ENCODE results near the gene CDH20.
A peak's percentile ranks its signal among the peaks of the same experiment; 100 is the strongest.

CDH20 gene

GRCh38 chr18:61435064-61435652 is 101.9 kb downstream of the CDH20 start:
- no peak for DNase-seq (ENCODE audit: low spot score in 2 of 2)
- ATAC-seq: no peak

GRCh38 chr18:61443081-61443725 is 110.0 kb downstream of the CDH20 start:
- no peak overlapping the region for H3K4me3 Mint-ChIP-seq
- no peak overlapping the region for H3K27ac Mint-ChIP-seq
- ATAC-seq: no peak
- no peak for DNase-seq (ENCODE audit: low spot score in 2 of 2)
- H3K36me3 Mint-ChIP-seq: no peaks in the 10 kb centered on the region
- H3K4me1 Mint-ChIP-seq: no peaks in the 10 kb centered on the region
- H3K9me3 Mint-ChIP-seq: peaks cover 5% of the 10 kb centered on the region

More at GRCh38 chr18:61435064-61435652, 101.9 kb downstream of the CDH20 start:
- no peak overlapping the region for H3K27ac Mint-ChIP-seq
- peaks cover 4% of the 10 kb centered on the region for H3K9me3 Mint-ChIP-seq
- H3K36me3 Mint-ChIP-seq: no peaks in the 10 kb centered on the region
- H3K4me3 Mint-ChIP-seq: no peak overlapping the region
- no peaks in the 10 kb centered on the region for H3K4me1 Mint-ChIP-seq

- DNase-seq (ENCODE audit: low spot score in 2 of 2): no peak
- Mint-ChIP-seq H3K36me3 (no peaks in the 10 kb centered on the region), H3K27ac (no peak overlapping the region), H3K9me3 (peaks cover 5% of the 10 kb centered on the region), H3K4me1 (no peaks in the 10 kb centered on the region), H3K4me3 (no peak overlapping the region)
- ATAC-seq: no peak
Measured at GRCh38 chr18:61448316-61448715, 115.1 kb downstream of the CDH20 start.

GRCh38 chr18:61459896-61460648 is 126.8 kb downstream of the CDH20 start:
- DNase-seq (ENCODE audit: low spot score in 2 of 2): no peak
- Mint-ChIP-seq H3K4me1 (peaks cover 5% of the 10 kb centered on the region), H3K27ac (no peak overlapping the region), H3K36me3 (no peaks in the 10 kb centered on the region), H3K9me3 (no peaks in the 10 kb centered on the region), H3K4me3 (no peak overlapping the region)
- no peak for ATAC-seq

- H3K4me3 Mint-ChIP-seq: no peak overlapping the region
- no peak overlapping the region for H3K27ac Mint-ChIP-seq
- H3K9me3 Mint-ChIP-seq: no peaks in the 10 kb centered on the region
- H3K36me3 Mint-ChIP-seq: no peaks in the 10 kb centered on the region
- peaks cover 5% of the 10 kb centered on the region for H3K4me1 Mint-ChIP-seq
- peak; percentile 47 for ATAC-seq
- DNase-seq (ENCODE audit: low spot score in 2 of 2): no peak
Measured at GRCh38 chr18:61464551-61465142, 131.4 kb downstream of the CDH20 start.

- no peak for ATAC-seq
- no peak overlapping the region for H3K4me3 Mint-ChIP-seq
- H3K36me3 Mint-ChIP-seq: no peaks in the 10 kb centered on the region
- H3K4me1 Mint-ChIP-seq: peaks cover 5% of the 10 kb centered on the region
- DNase-seq (ENCODE audit: low spot score in 2 of 2): no peak
- H3K9me3 Mint-ChIP-seq: no peaks in the 10 kb centered on the region
- no peak overlapping the region for H3K27ac Mint-ChIP-seq
Measured at GRCh38 chr18:61466736-61467135, 133.5 kb downstream of the CDH20 start.

- no peaks in the 10 kb centered on the region for H3K36me3 Mint-ChIP-seq
- ATAC-seq (no peak), DNase-seq (ENCODE audit: low spot score in 2 of 2) (no peak)
- no peaks in the 10 kb centered on the region for H3K9me3 Mint-ChIP-seq
- no peak overlapping the region for H3K4me3 Mint-ChIP-seq
- H3K4me1 Mint-ChIP-seq: no peaks in the 10 kb centered on the region
- no peak overlapping the region for H3K27ac Mint-ChIP-seq
Measured at GRCh38 chr18:61470031-61470674, 136.9 kb downstream of the CDH20 start.

- ATAC-seq (no peak), DNase-seq (ENCODE audit: low spot score in 2 of 2) (no peak)
- Mint-ChIP-seq H3K27ac (no peak overlapping the region), H3K4me1 (no peaks in the 10 kb centered on the region), H3K4me3 (no peak overlapping the region), H3K9me3 (no peaks in the 10 kb centered on the region), H3K36me3 (no peaks in the 10 kb centered on the region)
Measured at GRCh38 chr18:61471541-61471940, 138.3 kb downstream of the CDH20 start.

GRCh38 chr18:61471942-61472341 is 138.7 kb downstream of the CDH20 start:
- Mint-ChIP-seq H3K4me1 (no peaks in the 10 kb centered on the region), H3K4me3 (no peak overlapping the region), H3K36me3 (no peaks in the 10 kb centered on the region), H3K9me3 (no peaks in the 10 kb centered on the region), H3K27ac (no peak overlapping the region)
- DNase-seq (ENCODE audit: low spot score in 2 of 2) (no peak), ATAC-seq (no peak)

GRCh38 chr18:61474341-61474740 is 141.1 kb downstream of the CDH20 start:
- no peaks in the 10 kb centered on the region for H3K4me1 Mint-ChIP-seq
- ATAC-seq: no peak
- H3K4me3 Mint-ChIP-seq: no peak overlapping the region
- H3K27ac Mint-ChIP-seq: no peak overlapping the region
- H3K36me3 Mint-ChIP-seq: no peaks in the 10 kb centered on the region
- H3K9me3 Mint-ChIP-seq: no peaks in the 10 kb centered on the region
- no peak for DNase-seq (ENCODE audit: low spot score in 2 of 2)

GRCh38 chr18:61474918-61475317 is 141.7 kb downstream of the CDH20 start:
- ATAC-seq (no peak), DNase-seq (ENCODE audit: low spot score in 2 of 2) (no peak)
- Mint-ChIP-seq H3K4me1 (no peaks in the 10 kb centered on the region), H3K4me3 (no peak overlapping the region), H3K27ac (no peak overlapping the region), H3K36me3 (no peaks in the 10 kb centered on the region), H3K9me3 (no peaks in the 10 kb centered on the region)

- no peaks in the 10 kb centered on the region for H3K36me3 Mint-ChIP-seq
- H3K4me1 Mint-ChIP-seq: no peaks in the 10 kb centered on the region
- DNase-seq (ENCODE audit: low spot score in 2 of 2) (no peak), ATAC-seq (no peak)
- no peaks in the 10 kb centered on the region for H3K9me3 Mint-ChIP-seq
- H3K27ac Mint-ChIP-seq: no peak overlapping the region
- H3K4me3 Mint-ChIP-seq: no peak overlapping the region
Measured at GRCh38 chr18:61475931-61476330, 142.7 kb downstream of the CDH20 start.

GRCh38 chr18:61489334-61489733 is 156.1 kb downstream of the CDH20 start:
- no peak overlapping the region for H3K27ac Mint-ChIP-seq
- no peak for DNase-seq (ENCODE audit: low spot score in 2 of 2)
- H3K4me1 Mint-ChIP-seq: no peaks in the 10 kb centered on the region
- no peaks in the 10 kb centered on the region for H3K9me3 Mint-ChIP-seq
- H3K36me3 Mint-ChIP-seq: no peaks in the 10 kb centered on the region
- no peak overlapping the region for H3K4me3 Mint-ChIP-seq
- no peak for ATAC-seq

GRCh38 chr18:61496374-61496773 is 163.1 kb downstream of the CDH20 start:
- H3K36me3 Mint-ChIP-seq: no peaks in the 10 kb centered on the region
- no peak overlapping the region for H3K4me3 Mint-ChIP-seq
- no peak overlapping the region for H3K27ac Mint-ChIP-seq
- no peaks in the 10 kb centered on the region for H3K4me1 Mint-ChIP-seq
- DNase-seq (ENCODE audit: low spot score in 2 of 2): no peak
- no peaks in the 10 kb centered on the region for H3K9me3 Mint-ChIP-seq
- no peak for ATAC-seq

GRCh38 chr18:61497422-61497821 is 164.2 kb downstream of the CDH20 start:
- no peak for ATAC-seq
- H3K4me1 Mint-ChIP-seq: no peaks in the 10 kb centered on the region
- H3K4me3 Mint-ChIP-seq: no peak overlapping the region

More at GRCh38 chr18:61497422-61497821, 164.2 kb downstream of the CDH20 start:
- Mint-ChIP-seq H3K36me3 (no peaks in the 10 kb centered on the region), H3K27ac (no peak overlapping the region), H3K9me3 (no peaks in the 10 kb centered on the region)
- no peak for DNase-seq (ENCODE audit: low spot score in 2 of 2)

All from stimulated activated effector memory CD8-positive, alpha-beta T cell treated with anti-CD3 and anti-CD28 coated beads, Interleukin-12 subunit alpha, Interleukin-12 subunit beta, amount 100 ng/mL, for 72 hours (primary cell).